Measurements from ENCODE around the gene PPP1R12A. TPM values are rescaled to one million over a fixed set of nuclear protein-coding genes. Genes with fewer than 3 reads are reported as not detected.

The PPP1R12A gene
- total RNA-seq, 3 donors from 2014 or later = 64.8 to 137 (median 134) TPM

- H3K27ac ChIP-seq = no peak overlapping the region
- no peaks in the 10 kb centered on the region for H3K27me3 ChIP-seq
- no peaks in the 10 kb centered on the region for H3K9me3 ChIP-seq
- TF ChIP-seq POLR2AphosphoS5 (IDR thresholded peaks at IDR 0.05) (no peak), POLR2A (IDR thresholded peaks at IDR 0.05) (no peak)
- no peaks in the 10 kb centered on the region for H3K36me3 ChIP-seq
- intact Hi-C loops (cut with DNase I; ENCODE audit: low total_unique reads) = no loop called here
- no peak for DNase-seq (ENCODE audit: low spot score in 2 of 2)
- no peak overlapping the region for H3K4me3 ChIP-seq
- no peaks in the 10 kb centered on the region for H3K4me1 ChIP-seq
Measured at GRCh38 chr12:79766705-79767464, 168.0 kb downstream of the PPP1R12A start.

GRCh38 chr12:79765157-79765556 is 169.7 kb downstream of the PPP1R12A start:
- no peaks in the 10 kb centered on the region for H3K4me1 ChIP-seq
- no peaks in the 10 kb centered on the region for H3K9me3 ChIP-seq
- no peak for TF ChIP-seq POLR2AphosphoS5 (IDR thresholded peaks at IDR 0.05)
- no peak for TF ChIP-seq POLR2A (IDR thresholded peaks at IDR 0.05)
- no peak for TF ChIP-seq CTCF (IDR thresholded peaks at IDR 0.05)
- no peak overlapping the region for H3K4me3 ChIP-seq
- intact Hi-C loops (cut with DNase I; ENCODE audit: low total_unique reads) = no loop called here
- H3K36me3 ChIP-seq = no peaks in the 10 kb centered on the region
- no peak for DNase-seq (ENCODE audit: low spot score in 2 of 2)
- H3K27ac ChIP-seq = no peak overlapping the region
- H3K27me3 ChIP-seq = no peaks in the 10 kb centered on the region

GRCh38 chr12:79764641-79765040 is 170.3 kb downstream of the PPP1R12A start:
- Histone ChIP-seq H3K27me3 (no peaks in the 10 kb centered on the region), H3K4me3 (no peak overlapping the region), H3K27ac (no peak overlapping the region), H3K36me3 (no peaks in the 10 kb centered on the region), H3K9me3 (no peaks in the 10 kb centered on the region), H3K4me1 (no peaks in the 10 kb centered on the region)
- intact Hi-C loops (cut with DNase I; ENCODE audit: low total_unique reads) = no loop called here
- no peak for TF ChIP-seq POLR2A (IDR thresholded peaks at IDR 0.05)
- no peak for TF ChIP-seq POLR2AphosphoS5 (IDR thresholded peaks at IDR 0.05)
- no peak for TF ChIP-seq CTCF (IDR thresholded peaks at IDR 0.05)
- no peak for DNase-seq (ENCODE audit: low spot score in 2 of 2)

GRCh38 chr12:79763766-79764452 is 171.0 kb downstream of the PPP1R12A start:
- intact Hi-C loops (cut with DNase I; ENCODE audit: low total_unique reads) = no loop called here

GRCh38 chr12:79761341-79761740 is 173.6 kb downstream of the PPP1R12A start:
- Histone ChIP-seq H3K9me3 (peaks cover 6 to 9% of the 10 kb centered on the region in 2 donors), H3K27ac (no peak overlapping the region), H3K4me3 (no peak overlapping the region), H3K36me3 (no peaks in the 10 kb centered on the region), H3K27me3 (no peaks in the 10 kb centered on the region), H3K4me1 (no peaks in the 10 kb centered on the region)
- TF ChIP-seq CTCF (IDR thresholded peaks at IDR 0.05) (no peak), POLR2A (IDR thresholded peaks at IDR 0.05) (no peak), POLR2AphosphoS5 (IDR thresholded peaks at IDR 0.05) (no peak)
- no peak for DNase-seq (ENCODE audit: low spot score in 2 of 2)
- intact Hi-C loops (cut with DNase I; ENCODE audit: low total_unique reads) = no loop called here

More at GRCh38 chr12:79763766-79764452, 171.0 kb downstream of the PPP1R12A start:
- no peak overlapping the region for H3K27ac ChIP-seq
- H3K36me3 ChIP-seq = no peaks in the 10 kb centered on the region
- TF ChIP-seq CTCF (IDR thresholded peaks at IDR 0.05) = no peak
- no peak for TF ChIP-seq POLR2A (IDR thresholded peaks at IDR 0.05)
- no peak for TF ChIP-seq POLR2AphosphoS5 (IDR thresholded peaks at IDR 0.05)
- no peaks in the 10 kb centered on the region for H3K9me3 ChIP-seq
- no peaks in the 10 kb centered on the region for H3K4me1 ChIP-seq
- H3K4me3 ChIP-seq = no peak overlapping the region
- DNase-seq (ENCODE audit: low spot score in 2 of 2) = no peak
- H3K27me3 ChIP-seq = no peaks in the 10 kb centered on the region

Measured in breast epithelium (tissue), 4 donors.